HepG2 (cell line): ENCODE data around the gene CST4. TPM values are rescaled to one million over a fixed set of nuclear protein-coding genes. Genes with fewer than 3 reads are reported as not detected.

ENCODE experiments used
- BCL6 ChIP-seq: IDR thresholded peaks from 2 replicates; pipeline ENCODE4 v1.6.1; 2016; ENCODE audit warnings: missing genetic modification reagents, missing compliant biosample characterization
- CREB1 ChIP-seq, 2 experiments: fragments of 450-650 bp in 1 of 2; IDR thresholded peaks; 2 replicates each; pipeline ENCODE4 v1.6.1; 2016 to 2017; ENCODE audit warnings: control low read depth in 1 of 2, mild to moderate bottlenecking in 1 of 2, missing compliant biosample characterization in 1 of 2, missing genetic modification characterization in 1 of 2
- CREM ChIP-seq, 2 experiments: sonication (generic) in 1 of 2; formaldehyde crosslinking in 1 of 2; IDR thresholded peaks; 2 replicates each; pipeline versions ENCODE4 v1.4.0 to v1.6.1; 2016 to 2020; ENCODE audit warnings: antibody characterized with exemption in 1 of 2, mild to moderate bottlenecking in 1 of 2, missing genetic modification reagents in 1 of 2
- FOXP1 ChIP-seq, 2 experiments: fragments of 450-650 bp in 1 of 2; IDR thresholded peaks; 2 replicates each; pipeline ENCODE4 v1.6.1; 2017 to 2018; ENCODE audit warnings: antibody characterized with exemption in 1 of 2
- IKZF1 ChIP-seq: fragments of 450-650 bp; IDR thresholded peaks from 2 replicates; pipeline ENCODE4 v1.7.1; 2016
- NBN ChIP-seq: fragments of 450-650 bp; conservative IDR thresholded peaks from 2 replicates; pipeline ENCODE4 v1.6.1; 2017
- NCOA1 ChIP-seq: sonication (generic); formaldehyde crosslinking; IDR thresholded peaks from 2 replicates; pipeline ENCODE4 v1.9.0; 2021; ENCODE audit warnings: missing genetic modification reagents
- NFRKB ChIP-seq: fragments of 450-650 bp; IDR thresholded peaks from 2 replicates; pipeline ENCODE4 v1.6.1; 2017
- PHB2 ChIP-seq: fragments of 450-650 bp; IDR thresholded peaks from 2 replicates; pipeline ENCODE4 v1.6.1; 2018; ENCODE audit not compliant: partially characterized antibody
- PLRG1 ChIP-seq: fragments of 450-650 bp; conservative IDR thresholded peaks from 2 replicates; pipeline ENCODE4 v1.6.1; 2016
- POLR2G ChIP-seq: fragments of 200-400 bp; formaldehyde crosslinking; IDR thresholded peaks from 2 replicates; pipeline ENCODE4 v1.6.1; 2018; ENCODE audit warnings: mild to moderate bottlenecking, low read depth, low read length, moderate library complexity
- ZNF282 ChIP-seq: fragments of 450-650 bp; IDR thresholded peaks from 2 replicates; pipeline ENCODE4 v1.6.1; 2018; ENCODE audit not compliant: partially characterized antibody
- ZNF44 ChIP-seq: sonication (generic); formaldehyde crosslinking; IDR thresholded peaks from 2 replicates; pipeline ENCODE4 v1.5.1; 2020; ENCODE audit warnings: mild to moderate bottlenecking, missing genetic modification reagents
- polyA plus RNA-seq, 8 experiments: library from polyadenylated mRNA; depleted of rRNA in 3 of 8; stranded (reverse) in 7 of 8; unstranded in 1 of 8; fragments of >200 nt; fragmentation: Illumina TruSeq in 4 of 8; extraction: Trizol in 4 of 8; gene quantifications; 2 replicates each; pipeline versions ENCODE4 v1.2.1 to v1.2.3, GENCODE V29; 2011 to 2016; ENCODE audit warnings: low read depth in 4 of 8, missing spikeins in 1 of 8, mixed read lengths in 1 of 8; ENCODE audit not compliant: insufficient read depth in 1 of 8
- total RNA-seq, 5 experiments: library from RNA; depleted of rRNA; stranded (reverse); fragments of >200 nt; fragmentation: Illumina TruSeq; extraction: Trizol; gene quantifications; 2 replicates each; pipeline ENCODE4 v1.2.3, GENCODE V29; 2016; ENCODE audit warnings: low read depth in 1 of 5
- TF ChIP-seq, protein P1 (sequence below), 2 experiments: sonication (generic) in 1 of 2; formaldehyde crosslinking in 1 of 2; IDR thresholded peaks; 2 replicates each; pipeline versions ENCODE4 v1.6.1 to v1.9.0; 2014 to 2022; ENCODE audit warnings: antibody characterized with exemption in 1 of 2, borderline replicate concordance in 1 of 2, inconsistent platforms in 1 of 2, low read depth in 1 of 2, missing genetic modification reagents in 1 of 2
- TF ChIP-seq, protein P2 (sequence below), 2 experiments: fragments of 450-650 bp in 1 of 2; sonication (generic) in 1 of 2; formaldehyde crosslinking in 1 of 2; IDR thresholded peaks; 2 replicates each; pipeline versions ENCODE4 v1.6.1 to v1.8.0; 2016 to 2022; ENCODE audit warnings: antibody characterized with exemption in 1 of 2, mild to moderate bottlenecking in 1 of 2, missing genetic modification reagents in 1 of 2

CST4 gene
- total and polyA plus RNA-seq, 2 of the 13 experiments (the other 11 are each of a cell fraction or from before 2014, with no cell fraction given), result not detected

- TF ChIP-seq, protein P1, sequence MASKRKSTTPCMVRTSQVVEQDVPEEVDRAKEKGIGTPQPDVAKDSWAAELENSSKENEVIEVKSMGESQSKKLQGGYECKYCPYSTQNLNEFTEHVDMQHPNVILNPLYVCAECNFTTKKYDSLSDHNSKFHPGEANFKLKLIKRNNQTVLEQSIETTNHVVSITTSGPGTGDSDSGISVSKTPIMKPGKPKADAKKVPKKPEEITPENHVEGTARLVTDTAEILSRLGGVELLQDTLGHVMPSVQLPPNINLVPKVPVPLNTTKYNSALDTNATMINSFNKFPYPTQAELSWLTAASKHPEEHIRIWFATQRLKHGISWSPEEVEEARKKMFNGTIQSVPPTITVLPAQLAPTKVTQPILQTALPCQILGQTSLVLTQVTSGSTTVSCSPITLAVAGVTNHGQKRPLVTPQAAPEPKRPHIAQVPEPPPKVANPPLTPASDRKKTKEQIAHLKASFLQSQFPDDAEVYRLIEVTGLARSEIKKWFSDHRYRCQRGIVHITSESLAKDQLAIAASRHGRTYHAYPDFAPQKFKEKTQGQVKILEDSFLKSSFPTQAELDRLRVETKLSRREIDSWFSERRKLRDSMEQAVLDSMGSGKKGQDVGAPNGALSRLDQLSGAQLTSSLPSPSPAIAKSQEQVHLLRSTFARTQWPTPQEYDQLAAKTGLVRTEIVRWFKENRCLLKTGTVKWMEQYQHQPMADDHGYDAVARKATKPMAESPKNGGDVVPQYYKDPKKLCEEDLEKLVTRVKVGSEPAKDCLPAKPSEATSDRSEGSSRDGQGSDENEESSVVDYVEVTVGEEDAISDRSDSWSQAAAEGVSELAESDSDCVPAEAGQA (IDR thresholded peaks at IDR 0.05; ENCODE audit: low read depth), result no peak
- TF ChIP-seq, protein P1 (CRISPR knock-in tag; IDR thresholded peaks at IDR 0.05; ENCODE audit: borderline replicate concordance), result no peak
- TF ChIP-seq POLR2G (no peak), NBN (peak; percentile 90; the same call in 1 of the 2 replicates), FOXP1 (IDR thresholded peaks at IDR 0.05) (peak; percentile 45; the same call in 1 of the 2 replicates), FOXP1 (CRISPR knock-in tag; IDR thresholded peaks at IDR 0.05) (no peak), CREM (IDR thresholded peaks at IDR 0.05) (no peak), CREM (CRISPR knock-in tag; IDR thresholded peaks at IDR 0.05) (no peak), PHB2 (peak; percentile 29), CREB1 (IDR thresholded peaks at IDR 0.05) (peak; percentile 95), CREB1 (CRISPR knock-in tag; IDR thresholded peaks at IDR 0.05) (no peak), PLRG1 (peak; percentile 92; the same call in 1 of the 2 replicates), ZNF44 (CRISPR knock-in tag) (no peak), IKZF1 (peak; percentile 74; the same call in 1 of the 2 replicates), ZNF282 (peak; percentile 94), BCL6 (CRISPR knock-in tag) (no peak), NFRKB (peak; percentile 35; the same call in 1 of the 2 replicates), NCOA1 (CRISPR knock-in tag) (no peak)
- TF ChIP-seq, protein P2, sequence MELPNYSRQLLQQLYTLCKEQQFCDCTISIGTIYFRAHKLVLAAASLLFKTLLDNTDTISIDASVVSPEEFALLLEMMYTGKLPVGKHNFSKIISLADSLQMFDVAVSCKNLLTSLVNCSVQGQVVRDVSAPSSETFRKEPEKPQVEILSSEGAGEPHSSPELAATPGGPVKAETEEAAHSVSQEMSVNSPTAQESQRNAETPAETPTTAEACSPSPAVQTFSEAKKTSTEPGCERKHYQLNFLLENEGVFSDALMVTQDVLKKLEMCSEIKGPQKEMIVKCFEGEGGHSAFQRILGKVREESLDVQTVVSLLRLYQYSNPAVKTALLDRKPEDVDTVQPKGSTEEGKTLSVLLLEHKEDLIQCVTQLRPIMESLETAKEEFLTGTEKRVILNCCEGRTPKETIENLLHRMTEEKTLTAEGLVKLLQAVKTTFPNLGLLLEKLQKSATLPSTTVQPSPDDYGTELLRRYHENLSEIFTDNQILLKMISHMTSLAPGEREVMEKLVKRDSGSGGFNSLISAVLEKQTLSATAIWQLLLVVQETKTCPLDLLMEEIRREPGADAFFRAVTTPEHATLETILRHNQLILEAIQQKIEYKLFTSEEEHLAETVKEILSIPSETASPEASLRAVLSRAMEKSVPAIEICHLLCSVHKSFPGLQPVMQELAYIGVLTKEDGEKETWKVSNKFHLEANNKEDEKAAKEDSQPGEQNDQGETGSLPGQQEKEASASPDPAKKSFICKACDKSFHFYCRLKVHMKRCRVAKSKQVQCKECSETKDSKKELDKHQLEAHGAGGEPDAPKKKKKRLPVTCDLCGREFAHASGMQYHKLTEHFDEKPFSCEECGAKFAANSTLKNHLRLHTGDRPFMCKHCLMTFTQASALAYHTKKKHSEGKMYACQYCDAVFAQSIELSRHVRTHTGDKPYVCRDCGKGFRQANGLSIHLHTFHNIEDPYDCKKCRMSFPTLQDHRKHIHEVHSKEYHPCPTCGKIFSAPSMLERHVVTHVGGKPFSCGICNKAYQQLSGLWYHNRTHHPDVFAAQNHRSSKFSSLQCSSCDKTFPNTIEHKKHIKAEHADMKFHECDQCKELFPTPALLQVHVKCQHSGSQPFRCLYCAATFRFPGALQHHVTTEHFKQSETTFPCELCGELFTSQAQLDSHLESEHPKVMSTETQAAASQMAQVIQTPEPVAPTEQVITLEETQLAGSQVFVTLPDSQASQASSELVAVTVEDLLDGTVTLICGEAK (IDR thresholded peaks at IDR 0.05), result 0 out of 2 replicates have a peak, but pooled peaks have one; percentile 10
- TF ChIP-seq, protein P2 (CRISPR knock-in tag; IDR thresholded peaks at IDR 0.05), result no peak
Observed at GRCh38 chr20:23669866-23670265, 19.0 kb downstream of the CST4 start (continued).
